ENCODE data around the gene UBE3C.

DNA sequence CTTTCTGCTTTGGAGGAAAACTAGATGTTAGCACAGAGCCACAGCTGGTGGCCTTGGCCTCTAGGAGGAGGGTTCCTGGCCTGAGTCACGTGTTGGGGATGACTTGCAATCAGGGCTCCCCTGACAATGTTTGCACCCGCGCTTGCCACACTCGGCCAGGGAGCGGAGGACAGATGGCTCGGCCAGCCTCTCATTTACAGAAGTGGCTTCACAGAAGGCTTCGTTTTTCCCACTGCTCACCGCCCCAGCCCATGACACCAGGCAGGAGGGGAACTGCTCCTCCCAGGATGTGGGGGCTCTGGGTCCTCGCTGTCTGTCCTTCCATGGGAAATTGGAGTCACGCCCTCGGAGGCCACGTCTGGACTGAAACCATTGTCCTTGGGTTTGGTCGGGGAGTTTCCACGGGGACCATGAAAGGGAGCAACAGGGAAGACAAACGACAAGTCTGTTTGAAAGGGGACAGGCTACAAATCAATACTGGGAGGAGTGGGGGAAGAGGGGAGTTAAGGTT, 49.6 kb upstream of the UBE3C start:
- TF ChIP-seq, protein P1, sequence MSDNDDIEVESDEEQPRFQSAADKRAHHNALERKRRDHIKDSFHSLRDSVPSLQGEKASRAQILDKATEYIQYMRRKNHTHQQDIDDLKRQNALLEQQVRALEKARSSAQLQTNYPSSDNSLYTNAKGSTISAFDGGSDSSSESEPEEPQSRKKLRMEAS (IDR thresholded peaks at IDR 0.05): no peak
- TF ChIP-seq RAD21 (IDR thresholded peaks at IDR 0.05; ENCODE audit: low read depth): no peak
- TF ChIP-seq NFIC (IDR thresholded peaks at IDR 0.05): no peak
- TF ChIP-seq EGR1 (IDR thresholded peaks at IDR 0.05): no peak
- TF ChIP-seq, protein P2, sequence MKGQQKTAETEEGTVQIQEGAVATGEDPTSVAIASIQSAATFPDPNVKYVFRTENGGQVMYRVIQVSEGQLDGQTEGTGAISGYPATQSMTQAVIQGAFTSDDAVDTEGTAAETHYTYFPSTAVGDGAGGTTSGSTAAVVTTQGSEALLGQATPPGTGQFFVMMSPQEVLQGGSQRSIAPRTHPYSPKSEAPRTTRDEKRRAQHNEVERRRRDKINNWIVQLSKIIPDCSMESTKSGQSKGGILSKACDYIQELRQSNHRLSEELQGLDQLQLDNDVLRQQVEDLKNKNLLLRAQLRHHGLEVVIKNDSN (IDR thresholded peaks at IDR 0.05): no peak
- TF ChIP-seq TAF1 (IDR thresholded peaks at IDR 0.05; ENCODE audit: low read depth): no peak
- TF ChIP-seq, protein P3, sequence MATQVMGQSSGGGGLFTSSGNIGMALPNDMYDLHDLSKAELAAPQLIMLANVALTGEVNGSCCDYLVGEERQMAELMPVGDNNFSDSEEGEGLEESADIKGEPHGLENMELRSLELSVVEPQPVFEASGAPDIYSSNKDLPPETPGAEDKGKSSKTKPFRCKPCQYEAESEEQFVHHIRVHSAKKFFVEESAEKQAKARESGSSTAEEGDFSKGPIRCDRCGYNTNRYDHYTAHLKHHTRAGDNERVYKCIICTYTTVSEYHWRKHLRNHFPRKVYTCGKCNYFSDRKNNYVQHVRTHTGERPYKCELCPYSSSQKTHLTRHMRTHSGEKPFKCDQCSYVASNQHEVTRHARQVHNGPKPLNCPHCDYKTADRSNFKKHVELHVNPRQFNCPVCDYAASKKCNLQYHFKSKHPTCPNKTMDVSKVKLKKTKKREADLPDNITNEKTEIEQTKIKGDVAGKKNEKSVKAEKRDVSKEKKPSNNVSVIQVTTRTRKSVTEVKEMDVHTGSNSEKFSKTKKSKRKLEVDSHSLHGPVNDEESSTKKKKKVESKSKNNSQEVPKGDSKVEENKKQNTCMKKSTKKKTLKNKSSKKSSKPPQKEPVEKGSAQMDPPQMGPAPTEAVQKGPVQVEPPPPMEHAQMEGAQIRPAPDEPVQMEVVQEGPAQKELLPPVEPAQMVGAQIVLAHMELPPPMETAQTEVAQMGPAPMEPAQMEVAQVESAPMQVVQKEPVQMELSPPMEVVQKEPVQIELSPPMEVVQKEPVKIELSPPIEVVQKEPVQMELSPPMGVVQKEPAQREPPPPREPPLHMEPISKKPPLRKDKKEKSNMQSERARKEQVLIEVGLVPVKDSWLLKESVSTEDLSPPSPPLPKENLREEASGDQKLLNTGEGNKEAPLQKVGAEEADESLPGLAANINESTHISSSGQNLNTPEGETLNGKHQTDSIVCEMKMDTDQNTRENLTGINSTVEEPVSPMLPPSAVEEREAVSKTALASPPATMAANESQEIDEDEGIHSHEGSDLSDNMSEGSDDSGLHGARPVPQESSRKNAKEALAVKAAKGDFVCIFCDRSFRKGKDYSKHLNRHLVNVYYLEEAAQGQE (IDR thresholded peaks at IDR 0.05; ENCODE audit: low read depth): no peak
- TF ChIP-seq YY1 (IDR thresholded peaks at IDR 0.05; ENCODE audit: low read depth): no peak
- TF ChIP-seq EP300 (IDR thresholded peaks at IDR 0.05; ENCODE audit: borderline replicate concordance): no peak
- TF ChIP-seq FOXM1 (IDR thresholded peaks at IDR 0.05; ENCODE audit: borderline replicate concordance, low read depth): no peak
- TF ChIP-seq TCF12 (IDR thresholded peaks at IDR 0.05; ENCODE audit: low read depth): no peak
- TF ChIP-seq ZBTB7A (IDR thresholded peaks at IDR 0.05; ENCODE audit: low read depth): no peak
- TF ChIP-seq CREB1 (IDR thresholded peaks at IDR 0.05; ENCODE audit: low read depth): no peak
- no peak for TF ChIP-seq TEAD4 (IDR thresholded peaks at IDR 0.05)

Data from Ishikawa (cell line).